Measurements from ENCODE around the gene METTL23.

- no peak for TF ChIP-seq EZH2 (IDR thresholded peaks at IDR 0.05)
- TF ChIP-seq POLR2AphosphoS5 (IDR thresholded peaks at IDR 0.05; ENCODE audit: borderline replicate concordance, low read depth, low read length) = no peak
- TF ChIP-seq FOXP2 (optimal IDR thresholded peaks at IDR 0.05; ENCODE audit: control extremely low read depth, extremely low read length, insufficient read depth) = no peak
Measured at GRCh38 chr17:76742958-76743357, 16.3 kb downstream of the METTL23 start.
